ENCODE measurements around the gene LAMA3. TPM values are rescaled to one million over a fixed set of nuclear protein-coding genes. Genes with fewer than 3 reads are reported as not detected.
A peak's percentile ranks its signal among the peaks of the same experiment; 100 is the strongest.

LAMA3 gene
- total RNA-seq, 3 donors from 2014 or later (not counting 1 experiment from before 2014, with no cell fraction given): not detected

GRCh38 chr18:23827681-23828080 is 138.4 kb downstream of the LAMA3 start:
- H3K4me1 ChIP-seq (ENCODE audit: control insufficient read depth, insufficient read depth, low read length): no peaks in the 10 kb centered on the region

DNA sequence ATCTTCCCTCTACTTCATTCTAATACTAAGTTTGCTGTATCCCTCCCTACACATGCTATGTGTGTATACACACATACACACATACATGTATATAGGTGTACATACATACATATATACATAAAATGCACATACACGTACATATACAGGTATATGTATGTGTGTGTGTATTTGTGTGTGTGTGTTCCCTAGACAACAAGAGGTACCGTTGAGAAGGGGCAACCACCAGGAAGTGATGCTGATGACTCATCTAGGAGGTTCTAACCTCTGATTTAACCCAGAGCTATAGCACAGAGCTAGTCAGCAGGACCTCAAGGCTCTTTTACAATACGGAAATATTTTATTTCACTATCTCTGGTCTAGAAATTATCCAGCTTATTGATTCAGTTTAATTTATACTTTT is 139.2 kb downstream of the LAMA3 start:
- no peak for TF ChIP-seq CTCF (IDR thresholded peaks at IDR 0.05)
- peak; percentile 40 to 86 for DNase-seq
- peak; percentile 97 to 99 (median 98) for ATAC-seq
- no peaks in the 10 kb centered on the region for H3K4me1 ChIP-seq (ENCODE audit: control insufficient read depth, insufficient read depth, low read length)
- peak overlapping the region in 1 of 2 donors; percentile 90 for H3K27ac Mint-ChIP-seq
- H3K9me3 ChIP-seq (ENCODE audit: control insufficient read depth, insufficient read depth, low read length): no peaks in the 10 kb centered on the region
- H3K27me3 Mint-ChIP-seq (ENCODE audit: low read depth in 2 of 2): peaks cover 3 to 7% of the 10 kb centered on the region in 2 donors
- H3K4me3 ChIP-seq (ENCODE audit: low read length): no peak overlapping the region
- peak overlapping the region; percentile 67 for H3K27ac ChIP-seq (ENCODE audit: low read length)
- no peaks in the 10 kb centered on the region for H3K36me3 Mint-ChIP-seq
- intact Hi-C loops (cut with micrococcal nuclease): loop anchor here (2.0 to 5.0 kb wide), 4 partner anchors 34 to 189 kb away; no protein-coding TSS in a partner anchor
- no peaks in the 10 kb centered on the region for H3K9me3 Mint-ChIP-seq
- no peaks in the 10 kb centered on the region for H3K36me3 ChIP-seq (ENCODE audit: control insufficient read depth, insufficient read depth, low read length)
- WGBS (ENCODE audit: insufficient coverage): 8% methylated on average over 2 of the region's 3 CpGs
- H3K4me3 Mint-ChIP-seq: peak overlapping the region; percentile 22
- H3K4me1 Mint-ChIP-seq: peaks cover 6 to 8% of the 10 kb centered on the region in 2 donors
- no peaks in the 10 kb centered on the region for H3K27me3 ChIP-seq (ENCODE audit: control insufficient read depth, insufficient read depth, low read length)

More at GRCh38 chr18:23827681-23828080, 138.4 kb downstream of the LAMA3 start:
- Mint-ChIP-seq H3K27ac (peak overlapping the region in 1 of 2 donors; percentile 90), H3K36me3 (no peaks in the 10 kb centered on the region), H3K4me3 (no peak overlapping the region), H3K4me1 (peaks cover 6 to 8% of the 10 kb centered on the region in 2 donors), H3K9me3 (no peaks in the 10 kb centered on the region), H3K27me3 (ENCODE audit: low read depth in 2 of 2) (peaks cover 3 to 7% of the 10 kb centered on the region in 2 donors)
- 88% methylated on average over 3 of the region's 4 CpGs for WGBS (ENCODE audit: insufficient coverage)
- TF ChIP-seq CTCF (IDR thresholded peaks at IDR 0.05): no peak
- ATAC-seq (no peak), DNase-seq (no peak)
- Histone ChIP-seq H3K27me3 (ENCODE audit: control insufficient read depth, insufficient read depth, low read length) (no peaks in the 10 kb centered on the region), H3K27ac (ENCODE audit: low read length) (no peak overlapping the region), H3K36me3 (ENCODE audit: control insufficient read depth, insufficient read depth, low read length) (no peaks in the 10 kb centered on the region), H3K4me3 (ENCODE audit: low read length) (no peak overlapping the region), H3K9me3 (ENCODE audit: control insufficient read depth, insufficient read depth, low read length) (no peaks in the 10 kb centered on the region)
- intact Hi-C loops (cut with micrococcal nuclease): loop anchor here (2.0 to 5.0 kb wide), 4 partner anchors 35 to 190 kb away; no protein-coding TSS in a partner anchor

- H3K4me1 ChIP-seq (ENCODE audit: control insufficient read depth, insufficient read depth, low read length): no peaks in the 10 kb centered on the region
- H3K27ac ChIP-seq (ENCODE audit: low read length): no peak overlapping the region
- no peak overlapping the region for H3K4me3 ChIP-seq (ENCODE audit: low read length)
- H3K9me3 ChIP-seq (ENCODE audit: control insufficient read depth, insufficient read depth, low read length): no peaks in the 10 kb centered on the region
- DNase-seq (no peak), ATAC-seq (no peak)
- no peak for TF ChIP-seq CTCF (IDR thresholded peaks at IDR 0.05)
- Mint-ChIP-seq H3K4me1 (peaks cover 6 to 13% of the 10 kb centered on the region in 2 donors), H3K4me3 (no peak overlapping the region), H3K9me3 (no peaks in the 10 kb centered on the region), H3K36me3 (no peaks in the 10 kb centered on the region), H3K27me3 (ENCODE audit: low read depth in 2 of 2) (no peaks in the 10 kb centered on the region), H3K27ac (no peak overlapping the region)
- intact Hi-C loops (cut with micrococcal nuclease): no loop called here
- no peaks in the 10 kb centered on the region for H3K27me3 ChIP-seq (ENCODE audit: control insufficient read depth, insufficient read depth, low read length)
- WGBS (ENCODE audit: insufficient coverage): 91% methylated on average over 1 of the region's 3 CpGs
- H3K36me3 ChIP-seq (ENCODE audit: control insufficient read depth, insufficient read depth, low read length): no peaks in the 10 kb centered on the region
Measured at GRCh38 chr18:23832911-23833310, 143.7 kb downstream of the LAMA3 start.

- H3K4me3 Mint-ChIP-seq: no peak overlapping the region
- H3K27ac Mint-ChIP-seq: no peak overlapping the region
- H3K27me3 ChIP-seq (ENCODE audit: control insufficient read depth, insufficient read depth, low read length): no peaks in the 10 kb centered on the region
- 25% methylated on average over 6 of the region's 6 CpGs for WGBS (ENCODE audit: insufficient coverage)
- no peak for TF ChIP-seq CTCF (IDR thresholded peaks at IDR 0.05)
- H3K27me3 Mint-ChIP-seq (ENCODE audit: low read depth in 2 of 2): no peaks in the 10 kb centered on the region
- H3K4me3 ChIP-seq (ENCODE audit: low read length): no peak overlapping the region
- intact Hi-C loops (cut with micrococcal nuclease): no loop called here
- no peak for DNase-seq
- H3K9me3 Mint-ChIP-seq: no peaks in the 10 kb centered on the region
- ATAC-seq: no peak
- H3K36me3 ChIP-seq (ENCODE audit: control insufficient read depth, insufficient read depth, low read length): no peaks in the 10 kb centered on the region
- no peaks in the 10 kb centered on the region for H3K9me3 ChIP-seq (ENCODE audit: control insufficient read depth, insufficient read depth, low read length)
- H3K27ac ChIP-seq (ENCODE audit: low read length): no peak overlapping the region
- peaks cover 0 to 9% of the 10 kb centered on the region in 2 donors for H3K4me1 Mint-ChIP-seq
- no peaks in the 10 kb centered on the region for H3K36me3 Mint-ChIP-seq
- H3K4me1 ChIP-seq (ENCODE audit: control insufficient read depth, insufficient read depth, low read length): no peaks in the 10 kb centered on the region
Measured at GRCh38 chr18:23833714-23834113, 144.5 kb downstream of the LAMA3 start.

All from natural killer cell (primary cell).